ENCODE results near the gene OCSTAMP. TPM values are rescaled to one million over a fixed set of nuclear protein-coding genes. Genes with fewer than 3 reads are reported as not detected.

OCSTAMP gene
- total RNA-seq, 3 donors from 2014 or later (not counting 1 experiment from before 2014, with no cell fraction given), result not detected

DNA sequence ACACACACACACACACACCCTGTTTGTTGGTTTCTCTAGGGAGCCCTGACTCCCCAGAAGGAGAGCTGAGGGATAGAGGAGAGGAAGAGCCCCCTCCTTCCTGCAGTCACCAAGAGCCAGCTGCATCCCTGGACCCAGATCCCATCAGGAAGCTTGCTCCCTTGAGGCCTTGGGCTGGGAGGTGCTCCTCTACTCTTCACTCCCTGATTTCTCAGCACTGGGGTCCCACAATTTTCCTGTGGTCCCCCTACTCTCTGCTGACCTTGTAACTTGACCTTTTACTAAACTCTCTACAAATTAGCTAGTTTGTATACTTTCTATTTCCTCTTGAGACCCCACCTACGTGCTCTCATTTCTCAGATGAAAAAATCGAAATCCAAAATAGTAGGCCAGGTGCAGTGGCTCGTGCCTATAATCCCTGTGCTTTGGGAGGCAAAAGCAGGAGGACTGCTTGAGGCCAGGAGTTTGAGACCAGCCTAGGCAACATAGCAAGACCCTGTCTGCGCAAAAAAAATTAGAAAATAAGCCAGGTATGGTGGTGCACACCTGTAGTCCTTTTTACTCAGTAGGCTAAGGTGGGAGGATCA lies 5.0 kb upstream of the OCSTAMP start:
- H3K36me3 ChIP-seq (ENCODE audit: control insufficient read depth, insufficient read depth, low read length), result no peaks in the 10 kb centered on the region
- Mint-ChIP-seq H3K36me3 (no peaks in the 10 kb centered on the region), H3K27ac (peak overlapping the region in 1 of 2 donors; percentile 48), H3K4me3 (no peak overlapping the region), H3K4me1 (peaks cover 21 to 29% of the 10 kb centered on the region in 2 donors), H3K27me3 (ENCODE audit: low read depth in 2 of 2) (no peaks in the 10 kb centered on the region), H3K9me3 (no peaks in the 10 kb centered on the region)
- H3K4me1 ChIP-seq (ENCODE audit: control insufficient read depth, insufficient read depth, low read length), result peaks cover 25% of the 10 kb centered on the region
- H3K4me3 ChIP-seq (ENCODE audit: low read length), result no peak overlapping the region
- no peak overlapping the region for H3K27ac ChIP-seq (ENCODE audit: low read length)
- TF ChIP-seq, protein P1, sequence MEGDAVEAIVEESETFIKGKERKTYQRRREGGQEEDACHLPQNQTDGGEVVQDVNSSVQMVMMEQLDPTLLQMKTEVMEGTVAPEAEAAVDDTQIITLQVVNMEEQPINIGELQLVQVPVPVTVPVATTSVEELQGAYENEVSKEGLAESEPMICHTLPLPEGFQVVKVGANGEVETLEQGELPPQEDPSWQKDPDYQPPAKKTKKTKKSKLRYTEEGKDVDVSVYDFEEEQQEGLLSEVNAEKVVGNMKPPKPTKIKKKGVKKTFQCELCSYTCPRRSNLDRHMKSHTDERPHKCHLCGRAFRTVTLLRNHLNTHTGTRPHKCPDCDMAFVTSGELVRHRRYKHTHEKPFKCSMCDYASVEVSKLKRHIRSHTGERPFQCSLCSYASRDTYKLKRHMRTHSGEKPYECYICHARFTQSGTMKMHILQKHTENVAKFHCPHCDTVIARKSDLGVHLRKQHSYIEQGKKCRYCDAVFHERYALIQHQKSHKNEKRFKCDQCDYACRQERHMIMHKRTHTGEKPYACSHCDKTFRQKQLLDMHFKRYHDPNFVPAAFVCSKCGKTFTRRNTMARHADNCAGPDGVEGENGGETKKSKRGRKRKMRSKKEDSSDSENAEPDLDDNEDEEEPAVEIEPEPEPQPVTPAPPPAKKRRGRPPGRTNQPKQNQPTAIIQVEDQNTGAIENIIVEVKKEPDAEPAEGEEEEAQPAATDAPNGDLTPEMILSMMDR (IDR thresholded peaks at IDR 0.05), result no peak
- intact Hi-C loops (cut with micrococcal nuclease), result no loop called here
- H3K9me3 ChIP-seq (ENCODE audit: control insufficient read depth, insufficient read depth, low read length), result no peaks in the 10 kb centered on the region
- ATAC-seq, result no peak
- H3K27me3 ChIP-seq (ENCODE audit: control insufficient read depth, insufficient read depth, low read length), result no peaks in the 10 kb centered on the region
- WGBS (ENCODE audit: insufficient coverage), result 78% methylated on average over 4 of the region's 4 CpGs
- no peak for DNase-seq

GRCh38 chr20:46554828-46555227 lies 4.4 kb upstream of the OCSTAMP start:
- Histone ChIP-seq H3K36me3 (ENCODE audit: control insufficient read depth, insufficient read depth, low read length) (no peaks in the 10 kb centered on the region), H3K27me3 (ENCODE audit: control insufficient read depth, insufficient read depth, low read length) (no peaks in the 10 kb centered on the region), H3K4me1 (ENCODE audit: control insufficient read depth, insufficient read depth, low read length) (peaks cover 28% of the 10 kb centered on the region), H3K27ac (ENCODE audit: low read length) (no peak overlapping the region), H3K9me3 (ENCODE audit: control insufficient read depth, insufficient read depth, low read length) (no peaks in the 10 kb centered on the region), H3K4me3 (ENCODE audit: low read length) (no peak overlapping the region)
- Mint-ChIP-seq H3K27ac (peak overlapping the region in 1 of 2 donors; percentile 29), H3K4me1 (peaks cover 21 to 22% of the 10 kb centered on the region in 2 donors), H3K9me3 (no peaks in the 10 kb centered on the region), H3K4me3 (no peak overlapping the region), H3K36me3 (no peaks in the 10 kb centered on the region), H3K27me3 (ENCODE audit: low read depth in 2 of 2) (no peaks in the 10 kb centered on the region)
- TF ChIP-seq, protein P1 (IDR thresholded peaks at IDR 0.05), result no peak
- intact Hi-C loops (cut with micrococcal nuclease), result no loop called here
- ATAC-seq (no peak), DNase-seq (no peak)
- WGBS (ENCODE audit: insufficient coverage), result 90% methylated on average over 3 of the region's 3 CpGs

DNA sequence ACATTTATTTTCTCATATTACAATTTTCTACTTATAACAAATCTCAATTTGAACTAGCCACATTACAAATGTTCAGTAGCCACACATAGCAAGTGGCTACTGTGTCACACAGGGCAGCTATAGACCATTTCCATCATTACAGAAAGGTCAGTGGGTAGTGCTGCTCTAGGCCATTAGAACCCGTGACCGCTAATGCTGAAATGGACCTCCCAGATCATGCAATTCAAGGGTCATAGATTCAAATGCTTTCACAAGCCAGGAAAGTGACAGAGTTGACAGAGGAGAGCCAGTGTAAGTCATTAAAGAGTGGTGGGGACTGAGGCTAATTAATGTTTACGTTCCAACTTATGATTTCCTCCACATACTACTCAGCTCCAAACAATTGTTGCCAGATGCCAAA lies 3.5 kb upstream of the OCSTAMP start:
- DNase-seq, result no peak
- Histone ChIP-seq H3K4me3 (ENCODE audit: low read length) (no peak overlapping the region), H3K4me1 (ENCODE audit: control insufficient read depth, insufficient read depth, low read length) (peaks cover 28% of the 10 kb centered on the region), H3K9me3 (ENCODE audit: control insufficient read depth, insufficient read depth, low read length) (no peaks in the 10 kb centered on the region), H3K27me3 (ENCODE audit: control insufficient read depth, insufficient read depth, low read length) (no peaks in the 10 kb centered on the region), H3K27ac (ENCODE audit: low read length) (no peak overlapping the region), H3K36me3 (ENCODE audit: control insufficient read depth, insufficient read depth, low read length) (no peaks in the 10 kb centered on the region)
- Mint-ChIP-seq H3K9me3 (no peaks in the 10 kb centered on the region), H3K36me3 (no peaks in the 10 kb centered on the region), H3K27me3 (ENCODE audit: low read depth in 2 of 2) (no peaks in the 10 kb centered on the region), H3K4me1 (peaks cover 21 to 22% of the 10 kb centered on the region in 2 donors), H3K27ac (no peak overlapping the region), H3K4me3 (no peak overlapping the region)
- no peak for ATAC-seq
- TF ChIP-seq, protein P1 (IDR thresholded peaks at IDR 0.05), result no peak
- WGBS (ENCODE audit: insufficient coverage), result 96% methylated on average over 3 of the region's 3 CpGs
- intact Hi-C loops (cut with micrococcal nuclease), result no loop called here

Measured in natural killer cell (primary cell).